CD14-positive monocyte (primary cell): ENCODE results near the gene ACSBG1. TPM values are rescaled to one million over a fixed set of nuclear protein-coding genes. Genes with fewer than 3 reads are reported as not detected.

Source experiments
- DNase-seq, 3 donors: peaks; one replicate each; pipeline ENCODE4 v3.0.0-alpha.2; 2011 to 2022
- H2AFZ ChIP-seq: 2 replicates; pipeline ENCODE4 v1.6.0; 2012; ENCODE audit warnings: mild to moderate bottlenecking, low read depth, low read length, inconsistent platforms; ENCODE audit not compliant: insufficient read depth, poor library complexity, severe bottlenecking
- H3K27ac ChIP-seq, 2 donors: 1 replicate in 1 of 2; 2 replicates in 1 of 2; pipeline ENCODE4 v1.5.1; 2012 to 2013; ENCODE audit warnings: low read length in 2 of 2, control low read depth in 1 of 2, inconsistent platforms in 1 of 2, low read depth in 1 of 2, mild to moderate bottlenecking in 1 of 2
- H3K27me3 ChIP-seq, 2 donors: one replicate each; pipeline versions ENCODE4 v1.6.0 to v1.6.1; 2011 to 2013; ENCODE audit warnings: low read length in 2 of 2; ENCODE audit not compliant: control insufficient read depth in 2 of 2, insufficient read depth in 2 of 2
- H3K36me3 ChIP-seq, 2 donors: replicated peaks in 1 of 2; 1 replicate in 1 of 2; 2 replicates in 1 of 2; pipeline versions ENCODE4 v1.5.1 to v1.6.1; 2012 to 2013; ENCODE audit warnings: low read length in 2 of 2, control low read depth in 1 of 2, inconsistent platforms in 1 of 2, mild to moderate bottlenecking in 1 of 2; ENCODE audit not compliant: insufficient read depth in 2 of 2, control insufficient read depth in 1 of 2
- H3K4me1 ChIP-seq, 2 donors: 1 replicate in 1 of 2; 2 replicates in 1 of 2; pipeline versions ENCODE4 v1.5.1 to v1.6.1; 2012 to 2013; ENCODE audit warnings: low read length in 2 of 2, control low read depth in 1 of 2, inconsistent platforms in 1 of 2, mild to moderate bottlenecking in 1 of 2, moderate library complexity in 1 of 2; ENCODE audit not compliant: insufficient read depth in 2 of 2, control insufficient read depth in 1 of 2
- H3K4me2 ChIP-seq: replicated peaks from 2 replicates; pipeline ENCODE3; 2012; ENCODE audit warnings: low read length, moderate library complexity, mild to moderate bottlenecking; ENCODE audit not compliant: poor library complexity, severe bottlenecking; ENCODE audit errors: extremely low read depth
- H3K4me3 ChIP-seq, 3 experiments: fragments of 200-600 bp in 1 of 3; sonication (generic) in 1 of 3; replicated peaks in 1 of 3; 1 replicate in 2 of 3; 2 replicates in 1 of 3; pipeline ENCODE4 v1.5.1; 2011 to 2013; ENCODE audit warnings: low read length in 3 of 3, mild to moderate bottlenecking in 3 of 3, control low read depth in 2 of 3, low read depth in 2 of 3, inconsistent platforms in 1 of 3, moderate library complexity in 1 of 3
- H3K79me2 ChIP-seq: 2 replicates; pipeline ENCODE4 v1.6.0; 2012; ENCODE audit warnings: mild to moderate bottlenecking, control low read depth, inconsistent platforms, low read length, moderate library complexity; ENCODE audit not compliant: insufficient read depth
- H3K9ac ChIP-seq: 2 replicates; pipeline ENCODE4 v1.6.0; 2017; ENCODE audit warnings: low read length, mild to moderate bottlenecking; ENCODE audit not compliant: insufficient read depth, poor library complexity, severe bottlenecking
- H3K9me3 ChIP-seq, 2 donors: replicated peaks in 1 of 2; 1 replicate in 1 of 2; 2 replicates in 1 of 2; pipeline versions ENCODE4 v1.5.1 to v1.6.1; 2012 to 2013; ENCODE audit warnings: low read length in 2 of 2, control low read depth in 1 of 2; ENCODE audit not compliant: control insufficient read depth in 1 of 2, insufficient read depth in 1 of 2
- H4K20me1 ChIP-seq: 2 replicates; pipeline ENCODE4 v1.6.0; 2012; ENCODE audit warnings: mild to moderate bottlenecking, low read length, control low read depth, moderate library complexity; ENCODE audit not compliant: insufficient read depth
- H3K27ac Mint-ChIP-seq, 7 donors: one replicate each; pipeline ENCODE4 v1.8.0; 2020; ENCODE audit warnings: mild to moderate bottlenecking in 7 of 7, mixed read lengths in 7 of 7, moderate library complexity in 6 of 7, inconsistent platforms in 2 of 7
- H3K27me3 Mint-ChIP-seq, 3 donors: one replicate each; pipeline ENCODE4 v1.8.0; 2021 to 2022; ENCODE audit warnings: low read depth in 3 of 3, mild to moderate bottlenecking in 3 of 3, mixed read lengths in 3 of 3, moderate library complexity in 3 of 3, inconsistent platforms in 1 of 3
- H3K36me3 Mint-ChIP-seq, 2 donors: one replicate each; pipeline ENCODE4 v1.8.0; 2020; ENCODE audit warnings: mixed read lengths in 2 of 2, inconsistent platforms in 1 of 2, mild to moderate bottlenecking in 1 of 2
- H3K4me1 Mint-ChIP-seq: one replicate; pipeline ENCODE4 v1.8.0; 2020; ENCODE audit warnings: mild to moderate bottlenecking, mixed read lengths
- H3K4me3 Mint-ChIP-seq, 2 donors: one replicate each; pipeline ENCODE4 v1.8.0; 2020; ENCODE audit warnings: mild to moderate bottlenecking in 2 of 2, mixed read lengths in 2 of 2, moderate library complexity in 1 of 2
- H3K9me3 Mint-ChIP-seq, 7 donors: one replicate each; pipeline ENCODE4 v1.8.0; 2020 to 2022; ENCODE audit warnings: mixed read lengths in 7 of 7, mild to moderate bottlenecking in 6 of 7, moderate library complexity in 6 of 7, inconsistent platforms in 2 of 7
- CTCF ChIP-seq: fragments of 200-600 bp; IDR thresholded peaks from one replicate; pipeline ENCODE4 v1.8.0; 2022; ENCODE audit warnings: antibody characterized with exemption, mild to moderate bottlenecking
- whole genome bisulfite sequencing: methylation state at CpG from one replicate; pipeline ENCODE4 v1.1.5; 2013; ENCODE audit warnings: missing lambda C conversion rate; ENCODE audit not compliant: insufficient coverage; 5-methylcytosine and 5-hydroxymethylcytosine counted together
- intact Hi-C, 2 donors: fragments of 100-400 bp; cut with micrococcal nuclease; formaldehyde crosslinking; loops; one replicate each; pipeline versions ENCODE4 v1.15.0 to v1.15.1; 2023
- polyA minus RNA-seq: library from RNA; depleted of rRNA, polyadenylated mRNA; stranded (reverse); fragments of >200 nt; gene quantifications from 2 replicates; pipeline ENCODE4 v1.2.3, GENCODE V29; 2012
- polyA plus RNA-seq, 3 donors: library from polyadenylated mRNA; depleted of rRNA in 1 of 3; unstranded in 2 of 3; stranded (reverse) in 1 of 3; fragments of 300-500 nt in 2 of 3; fragments of >200 nt in 1 of 3; fragmentation: Illumina TruSeq in 2 of 3; gene quantifications; 1 replicate in 2 of 3; 2 replicates in 1 of 3; pipeline ENCODE4 v1.2.3, GENCODE V29; 2012 to 2021
- total RNA-seq, 12 experiments: library from RNA in 1 of 12; stranded (reverse) in 1 of 12; fragments of 120-200 nt in 1 of 12; gene quantifications; one replicate each; pipeline ENCODE4 v1.2.4 and lab custom pipeline; 2013 to 2026; ENCODE audit warnings: mixed read lengths in 6 of 12, inconsistent platforms in 1 of 12

Gene ACSBG1
- total RNA-seq (2013): 0.06 TPM
- polyA plus RNA-seq (under 1 TPM in 1 of 3 donors, not detected in 2; 0.01 TPM), polyA minus RNA-seq (not detected in 2 replicates), total RNA-seq (lab: John Stamatoyannopoulos, UW) (0 to 2.1 (median 0.06) reads per million in 11 experiments)

- 100% methylated on average over 2 of the region's 6 CpGs for WGBS
- Mint-ChIP-seq H3K4me1 (no peaks in the 10 kb centered on the region), H3K4me3 (no peak within 1 kb of the TSS), H3K36me3 (no peaks in the 10 kb centered on the region), H3K27ac (no peak within 1 kb of the TSS), H3K27me3 (peaks cover 3 to 8% (median 8%) of the 10 kb centered on the region in 3 donors), H3K9me3 (no peaks in the 10 kb centered on the region)
- H4K20me1 ChIP-seq: no peaks in the 10 kb centered on the region
- no peak for TF ChIP-seq CTCF
- no peaks in the 10 kb centered on the region for H3K36me3 ChIP-seq
- no peak within 1 kb of the TSS for H3K4me2 ChIP-seq
- no peak within 1 kb of the TSS for H2AFZ ChIP-seq
- no peaks in the 10 kb centered on the region for H3K4me1 ChIP-seq
- H3K27me3 ChIP-seq: no peaks in the 10 kb centered on the region
- H3K4me3 ChIP-seq: no peak within 1 kb of the TSS
- H3K79me2 ChIP-seq: no peaks in the 10 kb centered on the region
- no peak for DNase-seq
- no peak within 1 kb of the TSS for H3K27ac ChIP-seq
- H3K9ac ChIP-seq: no peak within 1 kb of the TSS
- H3K9me3 ChIP-seq: no peaks in the 10 kb centered on the region
- intact Hi-C loops: no loop called here
Observed at GRCh38 chr15:78234515-78235040, at the start of gene ACSBG1. TSS of gene ACSBG1 (minus strand) at chr15:78234565. CDS start at chr15:78234501, 64 bp downstream.

GRCh38 chr15:78282324-78282723 lies 48.0 kb upstream of the ACSBG1 start:
- no peak overlapping the region for H3K4me2 ChIP-seq
- Mint-ChIP-seq H3K27me3 (no peaks in the 10 kb centered on the region), H3K9me3 (no peaks in the 10 kb centered on the region), H3K4me3 (no peak overlapping the region), H3K27ac (peak overlapping the region in 1 of 7 donors; percentile 3), H3K4me1 (peaks cover 9% of the 10 kb centered on the region), H3K36me3 (peaks cover 74 to 83% of the 10 kb centered on the region in 2 donors)
- no peak for TF ChIP-seq CTCF
- H3K27ac ChIP-seq: no peak overlapping the region
- intact Hi-C loops: no loop called here
- 89% methylated on average over 1 of the region's 2 CpGs for WGBS
- peaks cover 76 to 86% of the 10 kb centered on the region in 2 donors for H3K36me3 ChIP-seq
- H3K4me1 ChIP-seq: peaks cover 9% of the 10 kb centered on the region in 2 donors
- H3K9ac ChIP-seq: no peak overlapping the region
- no peak for DNase-seq
- no peak overlapping the region for H3K4me3 ChIP-seq
- H4K20me1 ChIP-seq: no peaks in the 10 kb centered on the region
- no peaks in the 10 kb centered on the region for H3K27me3 ChIP-seq
- no peaks in the 10 kb centered on the region for H3K9me3 ChIP-seq
- no peak overlapping the region for H2AFZ ChIP-seq
- no peaks in the 10 kb centered on the region for H3K79me2 ChIP-seq
